Measurements from ENCODE around the gene HEXA.
"Not testable (repeated sequence)": the region's sequence is repeated elsewhere in the genome, so short reads cannot be mapped to it uniquely, and the experiment has no call there.

HEXA gene

GRCh38 chr15:72375846-72376581 lies at the start of gene HEXA:
Gene HEXA, minus strand, starts transcription at chr15:72376014. Its CDS starts 42 bp downstream, at chr15:72375972.
- DNase-seq (ENCODE audit: low read depth): peak; percentile 54

- no peak for DNase-seq (ENCODE audit: low read depth)
These were observed 47.4 kb upstream of the HEXA start for GRCh38 chr15:72423256-72423655.

- no peak for DNase-seq (ENCODE audit: low read depth)
These were observed 45.7 kb upstream of the HEXA start for GRCh38 chr15:72421484-72421883.

GRCh38 chr15:72420576-72420975 lies 44.8 kb upstream of the HEXA start:
- DNase-seq (ENCODE audit: low read depth): no peak

GRCh38 chr15:72419768-72420167 lies 44.0 kb upstream of the HEXA start:
- DNase-seq (ENCODE audit: low read depth): not testable (repeated sequence)

- DNase-seq (ENCODE audit: low read depth): no peak
These were observed 39.5 kb upstream of the HEXA start for GRCh38 chr15:72415304-72415703.

- DNase-seq (ENCODE audit: low read depth): not testable (repeated sequence)
These were observed 37.5 kb upstream of the HEXA start for GRCh38 chr15:72413337-72413736.

- DNase-seq (ENCODE audit: low read depth): no peak
These were observed 35.7 kb upstream of the HEXA start for GRCh38 chr15:72411544-72411943.

- no peak for DNase-seq (ENCODE audit: low read depth)
These were observed 35.3 kb upstream of the HEXA start for GRCh38 chr15:72411111-72411510.

- no peak for DNase-seq (ENCODE audit: low read depth)
These were observed 31.1 kb upstream of the HEXA start for GRCh38 chr15:72406936-72407335.

- DNase-seq (ENCODE audit: low read depth): no peak
These were observed 29.0 kb upstream of the HEXA start for GRCh38 chr15:72404841-72405240.

- DNase-seq (ENCODE audit: low read depth): no peak
These were observed 28.5 kb upstream of the HEXA start for GRCh38 chr15:72404356-72404755.

GRCh38 chr15:72402726-72403125 lies 26.9 kb upstream of the HEXA start:
- no peak for DNase-seq (ENCODE audit: low read depth)

- DNase-seq (ENCODE audit: low read depth): no peak
These were observed 22.8 kb upstream of the HEXA start for GRCh38 chr15:72398648-72399047.

GRCh38 chr15:72397796-72398588 lies 22.2 kb upstream of the HEXA start, which contains the start of gene TMEM202:
Gene TMEM202, plus strand, starts transcription at chr15:72398305. Its CDS starts 22 bp downstream, at chr15:72398327.
- DNase-seq (ENCODE audit: low read depth): no peak

- not testable (repeated sequence) for DNase-seq (ENCODE audit: low read depth)
These were observed 20.5 kb upstream of the HEXA start for GRCh38 chr15:72396331-72396730.

GRCh38 chr15:72389231-72389630 lies 13.4 kb upstream of the HEXA start:
- DNase-seq (ENCODE audit: low read depth): no peak

- DNase-seq (ENCODE audit: low read depth): no peak
These were observed 11.9 kb upstream of the HEXA start for GRCh38 chr15:72387741-72388140.

- no peak for DNase-seq (ENCODE audit: low read depth)
These were observed 6.3 kb upstream of the HEXA start for GRCh38 chr15:72382146-72382545.

- no peak for DNase-seq (ENCODE audit: low read depth)
These were observed 4.9 kb upstream of the HEXA start for GRCh38 chr15:72380743-72381142.

GRCh38 chr15:72379856-72380430 lies 4.1 kb upstream of the HEXA start:
- DNase-seq (ENCODE audit: low read depth): no peak

- not testable (repeated sequence) for DNase-seq (ENCODE audit: low read depth)
These were observed 3.3 kb upstream of the HEXA start for GRCh38 chr15:72379106-72379505.

- DNase-seq (ENCODE audit: low read depth): no peak
These were observed 1.5 kb upstream of the HEXA start for GRCh38 chr15:72377331-72377730.

All from non-pigmented ciliary epithelial cell (primary cell).